GM21786 (cell line): ENCODE measurements around the gene IGSF3.
"Not testable (repeated sequence)": the region's sequence is repeated elsewhere in the genome, so short reads cannot be mapped to it uniquely, and the experiment has no call there.

Experiments
- ATAC-seq: cut with Tn5 transposase; IDR thresholded peaks from one replicate; pipeline ENCODE4 v1.9.1; 2021; ENCODE audit not compliant: unreplicated experiment

IGSF3 gene

DNA sequence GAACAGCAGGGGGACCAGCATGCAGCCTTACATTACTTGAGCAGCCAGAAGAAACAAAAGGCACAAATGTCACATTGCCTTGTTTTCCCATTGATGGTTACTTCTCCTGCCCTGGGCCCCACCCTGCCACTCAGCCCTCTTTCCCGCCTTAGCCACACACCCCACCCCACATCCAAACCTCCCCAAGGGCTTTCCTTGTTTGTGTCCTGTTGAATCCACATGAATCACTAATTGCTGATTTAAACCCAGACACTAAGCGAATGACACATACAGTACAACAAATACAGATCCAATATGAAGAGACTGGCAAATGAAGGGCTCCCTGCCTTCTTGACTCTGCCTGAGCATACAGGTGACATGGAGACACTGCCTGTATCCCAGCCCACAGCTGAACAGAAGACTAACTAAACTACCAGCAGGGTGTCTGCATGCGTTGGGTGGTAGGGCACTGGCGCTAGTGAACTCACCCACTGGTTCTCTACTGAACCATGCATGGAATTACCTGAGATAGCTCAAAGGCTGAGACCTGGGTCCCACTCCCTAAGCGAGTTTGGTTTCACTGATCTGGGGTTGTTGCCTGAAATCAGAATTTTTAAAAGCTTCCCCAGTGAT, 3.1 kb downstream of the IGSF3 start:
- ATAC-seq, result no peak

- ATAC-seq, result no peak
These were observed 3.7 kb downstream of the IGSF3 start for GRCh38 chr1:116663821-116664220.

DNA sequence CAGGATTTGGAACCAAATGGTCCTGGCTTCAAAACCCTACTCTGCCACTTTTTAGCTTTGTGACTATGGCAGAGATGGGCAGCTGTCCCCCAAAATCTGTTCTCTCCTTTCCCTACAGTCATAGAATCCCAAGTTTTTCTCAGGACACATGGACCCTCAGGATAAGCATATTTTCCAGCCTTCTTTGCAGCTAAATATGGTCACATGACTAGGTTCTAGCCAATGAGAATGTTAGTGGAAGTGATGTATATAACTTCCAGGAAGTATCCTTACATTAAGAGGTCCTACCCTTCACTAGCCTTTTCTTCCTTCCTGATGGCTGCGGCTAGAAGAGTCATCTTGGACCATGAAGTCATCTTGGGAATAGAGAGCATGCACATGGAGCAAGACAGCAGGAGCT, 5.9 kb downstream of the IGSF3 start:
- ATAC-seq, result no peak

DNA sequence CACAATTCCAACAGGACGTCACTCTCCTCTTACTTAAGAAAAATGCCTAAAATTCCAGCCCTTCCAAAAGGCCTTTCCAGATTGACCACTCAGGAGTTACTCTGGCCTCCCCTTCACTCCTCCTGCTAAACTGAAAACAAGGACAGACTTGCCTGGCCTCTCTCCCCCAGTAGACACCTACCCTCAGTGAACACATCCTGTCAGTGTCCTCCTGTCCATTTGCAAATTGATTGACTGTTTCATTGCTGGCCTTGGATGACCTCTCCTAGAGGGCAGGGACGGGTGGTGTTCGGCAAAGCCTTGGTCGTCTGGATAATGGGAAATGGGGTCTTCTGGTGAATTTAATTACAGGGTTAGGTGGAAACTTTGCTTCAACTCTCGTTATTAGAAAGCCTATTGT, 8.9 kb downstream of the IGSF3 start:
- ATAC-seq, result not testable (repeated sequence)

GRCh38 chr1:116657836-116658235, 9.7 kb downstream of the IGSF3 start:
- ATAC-seq, result not testable (repeated sequence)

- no peak for ATAC-seq
These were observed 13.2 kb downstream of the IGSF3 start for GRCh38 chr1:116654351-116654750.

GRCh38 chr1:116652598-116652997, 14.9 kb downstream of the IGSF3 start:
- not testable (repeated sequence) for ATAC-seq

- ATAC-seq, result not testable (repeated sequence)
These were observed 16.8 kb downstream of the IGSF3 start for GRCh38 chr1:116650781-116651180.

GRCh38 chr1:116649041-116649440, 18.5 kb downstream of the IGSF3 start:
- not testable (repeated sequence) for ATAC-seq

- ATAC-seq, result not testable (repeated sequence)
These were observed 19.2 kb downstream of the IGSF3 start for GRCh38 chr1:116648325-116648724.

DNA sequence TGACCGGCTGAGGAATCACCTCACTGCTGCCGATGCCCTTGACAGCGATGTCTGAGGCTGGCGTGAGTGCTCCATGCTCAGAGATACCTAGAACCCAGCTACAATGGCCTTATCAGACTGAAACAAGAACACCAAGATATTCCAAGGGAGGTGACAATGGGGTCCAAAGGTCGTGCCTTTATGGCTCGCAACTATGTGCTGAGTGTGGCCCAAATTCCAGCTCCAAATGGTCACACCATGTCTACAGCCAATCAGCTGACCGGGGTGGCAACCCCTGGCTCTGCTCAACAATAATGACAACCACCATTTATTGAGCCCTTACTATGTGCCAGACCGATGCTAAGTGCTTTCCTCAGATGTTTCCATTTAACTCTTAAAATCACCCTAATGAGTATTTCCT, 20.3 kb downstream of the IGSF3 start:
- ATAC-seq, result not testable (repeated sequence)

DNA sequence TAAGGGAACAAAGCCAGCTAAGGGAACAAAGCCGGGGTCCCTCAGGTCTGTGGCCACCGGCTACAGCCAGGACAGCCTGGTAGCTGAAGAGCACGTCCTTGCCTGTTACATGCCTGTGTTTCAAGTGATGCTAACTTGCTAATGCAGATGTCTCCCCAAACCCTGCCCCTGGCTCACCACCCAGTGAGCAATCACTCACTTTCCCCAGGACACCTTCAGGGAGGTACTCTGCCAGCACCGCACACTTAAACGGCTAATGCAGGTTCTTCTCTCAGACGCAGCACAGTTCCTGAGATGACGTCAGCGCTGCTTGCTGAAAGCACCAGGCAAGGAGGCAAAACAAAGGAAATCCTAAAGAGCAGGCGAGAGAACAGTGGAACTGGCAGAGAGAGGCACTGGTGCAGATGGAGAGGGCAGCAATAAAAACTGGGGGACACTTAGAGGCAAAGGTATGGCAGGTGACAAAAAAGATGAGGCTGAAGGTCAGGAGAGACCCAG, 20.8 kb downstream of the IGSF3 start:
- ATAC-seq, result not testable (repeated sequence)

DNA sequence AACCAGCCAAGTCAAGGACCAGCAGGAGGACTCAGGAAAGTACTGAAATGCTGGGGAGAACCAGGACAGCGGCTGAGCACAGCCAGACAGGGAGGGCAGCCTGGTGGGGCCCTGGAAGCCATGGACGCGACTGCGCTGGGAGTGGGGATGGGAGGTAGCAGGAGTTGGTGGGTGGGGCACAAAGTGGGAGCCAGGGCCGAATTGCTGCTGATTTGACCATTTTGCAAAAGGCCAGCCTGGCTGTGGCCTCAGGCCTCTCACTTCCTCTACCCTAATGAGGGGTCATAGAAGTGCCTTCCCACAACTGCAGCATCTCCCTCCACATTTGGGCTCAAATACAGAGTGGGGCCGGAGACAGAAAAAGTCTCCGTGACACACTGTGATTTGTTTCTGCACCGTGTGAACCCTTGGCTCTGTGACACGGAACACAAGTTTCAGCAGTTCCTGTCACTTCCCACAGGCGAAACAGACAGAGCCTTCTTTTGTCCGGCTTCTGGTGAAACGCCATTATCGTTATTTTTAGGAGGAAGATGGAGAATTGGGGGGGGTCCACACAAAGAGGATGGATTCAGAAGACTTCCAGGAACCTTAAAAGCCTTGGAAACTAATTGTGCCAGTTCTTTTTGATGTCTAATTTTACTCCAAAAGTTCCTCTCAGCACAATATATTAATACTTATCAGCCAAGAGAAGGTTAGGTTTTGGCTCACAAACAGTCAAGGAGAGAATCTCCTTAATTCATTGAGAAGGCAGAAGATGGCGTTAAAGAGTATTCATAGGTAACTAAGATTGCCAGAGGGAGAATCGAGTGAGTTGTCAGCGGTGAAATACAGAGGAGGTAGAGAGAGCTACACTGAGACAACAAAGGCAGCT, 21.5 kb downstream of the IGSF3 start:
- not testable (repeated sequence) for ATAC-seq

GRCh38 chr1:116644993-116645392, 22.5 kb downstream of the IGSF3 start:
- ATAC-seq, result not testable (repeated sequence)

DNA sequence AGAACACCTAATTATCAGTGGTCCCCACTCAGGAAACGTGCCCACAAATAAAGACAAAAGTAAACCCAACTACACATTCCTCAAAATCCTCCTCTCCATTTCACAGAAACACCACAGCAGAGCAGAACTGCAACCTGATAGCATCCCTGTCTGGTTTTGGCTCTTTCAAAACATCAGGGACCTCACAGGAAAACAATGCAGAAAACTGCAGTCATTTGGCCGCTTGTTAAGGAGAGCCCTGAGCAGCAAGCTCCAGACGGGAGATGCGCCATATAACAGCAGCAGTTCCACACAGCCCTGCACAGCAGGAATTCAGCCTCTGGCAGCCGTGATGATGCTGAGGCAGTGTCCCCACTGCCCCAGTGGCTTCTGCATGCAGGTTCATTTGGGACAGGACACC, 23.4 kb downstream of the IGSF3 start:
- not testable (repeated sequence) for ATAC-seq

DNA sequence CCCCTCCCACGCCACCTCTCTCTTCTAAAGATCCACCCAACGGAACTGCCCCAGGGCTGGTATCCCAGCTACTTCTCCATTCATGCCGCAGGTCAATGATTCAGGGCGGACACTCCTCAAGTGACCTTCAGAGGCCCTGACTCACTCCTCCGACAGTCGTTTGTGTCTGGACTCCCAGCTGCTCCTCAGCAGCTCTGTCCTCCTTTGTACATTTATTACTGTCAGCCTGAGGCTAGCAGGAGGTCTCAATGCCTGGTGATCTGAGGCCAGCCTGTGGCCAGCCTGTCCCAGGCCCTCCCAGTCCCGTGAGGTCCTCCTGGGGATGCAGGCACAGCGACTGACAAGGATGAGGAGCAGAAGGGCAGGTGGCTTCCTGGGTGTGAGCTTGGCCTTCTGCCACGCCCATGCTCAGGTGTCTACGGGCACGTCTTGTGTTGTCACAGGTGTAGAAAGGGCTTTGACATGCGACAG, 24.2 kb downstream of the IGSF3 start:
- not testable (repeated sequence) for ATAC-seq

- ATAC-seq, result not testable (repeated sequence)
These were observed 24.9 kb downstream of the IGSF3 start for GRCh38 chr1:116642311-116643280.

DNA sequence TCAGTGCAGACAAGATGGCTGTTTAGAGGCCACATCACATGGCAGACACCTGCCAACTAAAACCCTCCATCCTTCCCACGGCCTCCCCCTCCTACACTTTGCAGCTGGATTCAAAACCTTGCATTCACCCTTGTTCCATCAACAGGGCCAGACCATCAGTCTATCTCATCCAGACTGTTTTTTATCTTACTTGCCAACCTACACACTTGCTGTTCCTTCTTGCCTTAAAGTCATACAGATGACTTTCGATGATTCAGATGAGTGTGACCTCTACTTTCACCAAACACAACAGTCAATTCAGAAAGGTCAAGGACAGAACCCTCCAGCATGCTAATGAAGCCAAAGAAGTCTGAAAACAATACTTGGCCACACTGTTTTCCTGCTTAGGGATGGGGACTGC, 29.9 kb downstream of the IGSF3 start:
- not testable (repeated sequence) for ATAC-seq

- not testable (repeated sequence) for ATAC-seq
These were observed 30.9 kb downstream of the IGSF3 start for GRCh38 chr1:116636584-116636983.

GRCh38 chr1:116634386-116634785, 33.1 kb downstream of the IGSF3 start:
- not testable (repeated sequence) for ATAC-seq
